ENCODE data around the gene PTGES2.

PTGES2 gene

DNA sequence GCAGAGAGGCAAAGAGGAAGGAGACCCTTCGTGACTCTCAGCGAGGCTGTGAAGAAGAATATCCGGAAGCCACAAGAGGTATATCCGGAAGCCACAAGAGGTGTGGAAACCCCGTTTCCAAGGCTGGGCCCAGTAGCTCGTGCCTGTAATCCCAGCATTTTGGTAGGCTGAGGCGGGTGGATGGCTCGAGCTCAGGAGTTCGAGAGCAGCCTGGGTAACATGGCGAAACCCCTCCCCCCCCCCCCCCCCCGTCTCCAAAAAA, 31.9 kb upstream of the PTGES2 start:
- H3K4me2 ChIP-seq (ENCODE audit: low read length) = peak overlapping the region; percentile 80
- H3K9me3 ChIP-seq (ENCODE audit: insufficient read depth, low read depth, low read length) = no peaks in the 10 kb centered on the region
- peak overlapping the region; percentile 66 for H4K91ac ChIP-seq (ENCODE audit: low read depth, low read length)
- H3K79me1 ChIP-seq (ENCODE audit: low read length) = peaks cover 12% of the 10 kb centered on the region
- H3K4ac ChIP-seq (ENCODE audit: low read depth, low read length) = peak overlapping the region; percentile 29
- no peak overlapping the region for H3K9ac ChIP-seq (ENCODE audit: low read length)
- H2BK5ac ChIP-seq (ENCODE audit: low read depth, low read length, poor library complexity) = no peak overlapping the region
- H3K4me1 ChIP-seq (ENCODE audit: control insufficient read depth in 1 of 2, insufficient read depth in 2 of 2, low read length in 2 of 2) = peaks cover 5 to 9% of the 10 kb centered on the region in 2 experiments
- WGBS (ENCODE audit: extremely low coverage, insufficient coverage, insufficient read length) = no CpG with 5 or more reads among the region's 11 CpGs
- peak overlapping the region; percentile 88 for H2AK5ac ChIP-seq (ENCODE audit: low read length)
- H4K8ac ChIP-seq (ENCODE audit: low read depth, low read length) = peak overlapping the region; percentile 89
- peak overlapping the region; percentile 40 for H3K27ac ChIP-seq (ENCODE audit: low read depth, low read length)
- peaks cover 5% of the 10 kb centered on the region for H3K79me2 ChIP-seq (ENCODE audit: control insufficient read depth, insufficient read depth, low read length, poor library complexity)
- peak overlapping the region; percentile 42 for H2BK12ac ChIP-seq (ENCODE audit: low read length)
- peak overlapping the region; percentile 32 for H3K18ac ChIP-seq (ENCODE audit: low read length)
- H3K36me3 ChIP-seq (ENCODE audit: control insufficient read depth in 1 of 2, insufficient read depth in 2 of 2, low read length in 2 of 2) = peaks cover 25 to 27% of the 10 kb centered on the region in 2 experiments
- H3K23ac ChIP-seq (ENCODE audit: low read length) = no peak overlapping the region
- no peaks in the 10 kb centered on the region for H3K27me3 ChIP-seq (ENCODE audit: insufficient read depth, low read length)
- peak in 1 of 2 donors; percentile 19 for DNase-seq
- peak overlapping the region; percentile 14 for H2BK120ac ChIP-seq (ENCODE audit: insufficient read depth, low read length, poor library complexity)
- H3K14ac ChIP-seq (ENCODE audit: low read length) = peak overlapping the region; percentile 36
- H4K12ac ChIP-seq (ENCODE audit: low read depth, low read length) = peak overlapping the region; percentile 81
- peak overlapping the region; percentile 81 for H2AFZ ChIP-seq (ENCODE audit: insufficient read depth, low read length, poor library complexity)
- H3K4me3 ChIP-seq (ENCODE audit: low read depth, low read length) = no peak overlapping the region

GRCh38 chr9:128155736-128156500, 28.4 kb upstream of the PTGES2 start:
- Histone ChIP-seq H3K4me2 (ENCODE audit: low read length) (no peak overlapping the region), H3K9ac (ENCODE audit: low read length) (no peak overlapping the region), H3K27ac (ENCODE audit: low read depth, low read length) (no peak overlapping the region), H2AFZ (ENCODE audit: insufficient read depth, low read length, poor library complexity) (no peak overlapping the region), H4K91ac (ENCODE audit: low read depth, low read length) (no peak overlapping the region), H4K12ac (ENCODE audit: low read depth, low read length) (no peak overlapping the region), H2BK12ac (ENCODE audit: low read length) (no peak overlapping the region), H3K23ac (ENCODE audit: low read length) (no peak overlapping the region), H3K4me1 (ENCODE audit: control insufficient read depth in 1 of 2, insufficient read depth in 2 of 2, low read length in 2 of 2) (peaks cover 5 to 9% of the 10 kb centered on the region in 2 experiments), H3K79me1 (ENCODE audit: low read length) (peaks cover 12% of the 10 kb centered on the region), H3K14ac (ENCODE audit: low read length) (no peak overlapping the region), H4K8ac (ENCODE audit: low read depth, low read length) (no peak overlapping the region), H3K79me2 (ENCODE audit: control insufficient read depth, insufficient read depth, low read length, poor library complexity) (peaks cover 5% of the 10 kb centered on the region), H2AK5ac (ENCODE audit: low read length) (no peak overlapping the region), H2BK120ac (ENCODE audit: insufficient read depth, low read length, poor library complexity) (no peak overlapping the region), H3K36me3 (ENCODE audit: control insufficient read depth in 1 of 2, insufficient read depth in 2 of 2, low read length in 2 of 2) (no peaks in the 10 kb centered on the region), H3K18ac (ENCODE audit: low read length) (no peak overlapping the region), H3K4me3 (ENCODE audit: low read depth, low read length) (no peak overlapping the region), H3K27me3 (ENCODE audit: insufficient read depth, low read length) (no peaks in the 10 kb centered on the region), H3K9me3 (ENCODE audit: insufficient read depth, low read depth, low read length) (no peaks in the 10 kb centered on the region), H3K4ac (ENCODE audit: low read depth, low read length) (no peak overlapping the region), H2BK5ac (ENCODE audit: low read depth, low read length, poor library complexity) (no peak overlapping the region)
- WGBS (ENCODE audit: extremely low coverage, insufficient coverage, insufficient read length) = no CpG with 5 or more reads among the region's 7 CpGs
- DNase-seq = no peak

DNA sequence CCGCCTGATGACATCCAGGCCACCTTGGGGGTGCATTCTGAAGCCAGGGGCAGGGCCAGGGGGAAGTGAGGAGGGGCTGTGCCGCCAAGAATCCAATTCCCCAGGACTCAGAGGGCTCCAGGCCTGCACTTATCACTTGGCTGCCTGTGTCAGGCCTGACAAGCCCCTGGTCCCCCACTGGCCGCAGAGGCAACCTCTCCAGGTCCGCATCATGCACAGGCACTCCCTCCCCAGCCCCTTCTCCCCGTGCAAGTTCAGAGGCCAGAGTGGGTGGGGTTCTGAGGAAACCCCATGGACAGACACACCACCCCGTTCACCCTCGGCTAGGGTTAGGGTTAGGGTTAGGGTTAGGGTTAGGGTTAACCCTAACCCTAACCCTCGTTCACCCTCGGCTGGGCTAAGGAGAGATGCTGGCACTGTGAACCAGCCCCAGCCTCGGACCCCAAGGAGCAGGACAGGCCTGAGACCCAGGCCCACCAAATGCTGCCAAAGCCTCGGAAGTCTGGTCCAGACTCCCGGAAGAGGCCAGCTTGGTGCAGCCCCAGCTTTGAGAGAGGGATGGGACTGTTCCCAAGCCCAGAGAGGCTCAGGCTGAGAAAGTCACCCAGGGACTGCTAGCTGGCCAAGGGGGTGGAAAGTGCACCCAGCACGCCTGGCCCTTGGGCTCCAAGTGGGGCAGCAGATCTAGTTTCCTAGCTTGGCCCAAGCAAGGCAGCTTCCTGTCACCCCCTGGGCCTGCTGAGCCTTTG, 26.6 kb upstream of the PTGES2 start:
- Histone ChIP-seq H2AFZ (ENCODE audit: insufficient read depth, low read length, poor library complexity) (no peak overlapping the region), H3K27me3 (ENCODE audit: insufficient read depth, low read length) (no peaks in the 10 kb centered on the region), H3K36me3 (ENCODE audit: control insufficient read depth in 1 of 2, insufficient read depth in 2 of 2, low read length in 2 of 2) (no peaks in the 10 kb centered on the region), H2BK5ac (ENCODE audit: low read depth, low read length, poor library complexity) (no peak overlapping the region), H2BK120ac (ENCODE audit: insufficient read depth, low read length, poor library complexity) (no peak overlapping the region), H3K79me2 (ENCODE audit: control insufficient read depth, insufficient read depth, low read length, poor library complexity) (no peaks in the 10 kb centered on the region), H3K14ac (ENCODE audit: low read length) (no peak overlapping the region), H3K4ac (ENCODE audit: low read depth, low read length) (no peak overlapping the region), H3K9me3 (ENCODE audit: insufficient read depth, low read depth, low read length) (no peaks in the 10 kb centered on the region), H3K23ac (ENCODE audit: low read length) (no peak overlapping the region), H4K8ac (ENCODE audit: low read depth, low read length) (no peak overlapping the region), H3K4me2 (ENCODE audit: low read length) (no peak overlapping the region), H4K12ac (ENCODE audit: low read depth, low read length) (no peak overlapping the region), H3K27ac (ENCODE audit: low read depth, low read length) (no peak overlapping the region), H4K91ac (ENCODE audit: low read depth, low read length) (no peak overlapping the region), H3K9ac (ENCODE audit: low read length) (no peak overlapping the region), H3K79me1 (ENCODE audit: low read length) (no peaks in the 10 kb centered on the region), H3K18ac (ENCODE audit: low read length) (no peak overlapping the region), H3K4me1 (ENCODE audit: control insufficient read depth in 1 of 2, insufficient read depth in 2 of 2, low read length in 2 of 2) (no peaks in the 10 kb centered on the region), H3K4me3 (ENCODE audit: low read depth, low read length) (no peak overlapping the region), H2BK12ac (ENCODE audit: low read length) (no peak overlapping the region), H2AK5ac (ENCODE audit: low read length) (no peak overlapping the region)
- WGBS (ENCODE audit: extremely low coverage, insufficient coverage, insufficient read length) = no CpG with 5 or more reads among the region's 13 CpGs
- no peak for DNase-seq

GRCh38 chr9:128153060-128153946, 25.8 kb upstream of the PTGES2 start:
- Histone ChIP-seq H3K79me1 (ENCODE audit: low read length) (no peaks in the 10 kb centered on the region), H4K12ac (ENCODE audit: low read depth, low read length) (no peak overlapping the region), H2BK12ac (ENCODE audit: low read length) (no peak overlapping the region), H3K18ac (ENCODE audit: low read length) (no peak overlapping the region), H2AFZ (ENCODE audit: insufficient read depth, low read length, poor library complexity) (no peak overlapping the region), H3K4me3 (ENCODE audit: low read depth, low read length) (no peak overlapping the region), H4K91ac (ENCODE audit: low read depth, low read length) (no peak overlapping the region), H3K4me1 (ENCODE audit: control insufficient read depth in 1 of 2, insufficient read depth in 2 of 2, low read length in 2 of 2) (no peaks in the 10 kb centered on the region), H3K14ac (ENCODE audit: low read length) (no peak overlapping the region), H3K36me3 (ENCODE audit: control insufficient read depth in 1 of 2, insufficient read depth in 2 of 2, low read length in 2 of 2) (no peaks in the 10 kb centered on the region), H2BK120ac (ENCODE audit: insufficient read depth, low read length, poor library complexity) (no peak overlapping the region), H4K8ac (ENCODE audit: low read depth, low read length) (no peak overlapping the region), H3K9ac (ENCODE audit: low read length) (no peak overlapping the region), H3K27ac (ENCODE audit: low read depth, low read length) (no peak overlapping the region), H3K27me3 (ENCODE audit: insufficient read depth, low read length) (no peaks in the 10 kb centered on the region), H3K23ac (ENCODE audit: low read length) (no peak overlapping the region), H3K4me2 (ENCODE audit: low read length) (no peak overlapping the region), H2BK5ac (ENCODE audit: low read depth, low read length, poor library complexity) (no peak overlapping the region), H3K4ac (ENCODE audit: low read depth, low read length) (no peak overlapping the region), H3K79me2 (ENCODE audit: control insufficient read depth, insufficient read depth, low read length, poor library complexity) (no peaks in the 10 kb centered on the region), H3K9me3 (ENCODE audit: insufficient read depth, low read depth, low read length) (no peaks in the 10 kb centered on the region), H2AK5ac (ENCODE audit: low read length) (no peak overlapping the region)
- no CpG with 5 or more reads among the region's 26 CpGs for WGBS (ENCODE audit: extremely low coverage, insufficient coverage, insufficient read length)
- no peak for DNase-seq

Measured in trophoblast cell (in vitro differentiated cells and primary cell).